ENCODE results near the gene SLC26A1.

The SLC26A1 gene

DNA sequence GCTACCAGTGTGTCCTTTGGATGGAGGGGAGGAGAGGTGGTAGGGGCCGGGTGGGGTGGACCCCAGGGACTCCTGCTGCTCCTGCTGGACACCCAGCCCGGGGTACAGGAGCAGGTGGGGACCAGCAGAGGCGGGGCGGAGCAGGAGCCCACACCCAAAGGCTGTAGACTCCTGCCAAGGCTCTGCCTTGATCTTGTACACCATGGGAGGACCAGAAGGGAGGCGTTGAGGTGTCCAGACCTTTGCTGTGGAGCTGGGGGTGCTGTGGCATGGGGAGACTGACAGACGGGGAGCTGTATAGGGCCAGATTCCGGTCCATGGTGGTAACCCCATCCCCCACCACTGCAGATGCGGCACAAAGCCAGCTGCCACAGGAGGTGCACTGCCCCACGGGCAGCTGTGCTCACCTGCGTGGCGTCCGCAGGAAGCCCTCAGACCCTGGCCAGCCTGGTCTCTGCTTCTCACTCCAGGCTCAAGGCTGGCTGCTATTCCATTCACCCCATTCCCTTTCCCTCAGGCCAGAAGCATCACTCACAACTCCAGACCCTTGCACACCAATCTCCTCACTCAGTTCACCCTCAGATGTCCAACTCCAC is 5.0 kb upstream of the SLC26A1 start:
- DNase-seq, result no peak

GRCh38 chr4:997375-998071 is 4.3 kb upstream of the SLC26A1 start:
- no peak for DNase-seq

GRCh38 chr4:996997-997374 is 3.8 kb upstream of the SLC26A1 start:
- DNase-seq, result no peak

DNA sequence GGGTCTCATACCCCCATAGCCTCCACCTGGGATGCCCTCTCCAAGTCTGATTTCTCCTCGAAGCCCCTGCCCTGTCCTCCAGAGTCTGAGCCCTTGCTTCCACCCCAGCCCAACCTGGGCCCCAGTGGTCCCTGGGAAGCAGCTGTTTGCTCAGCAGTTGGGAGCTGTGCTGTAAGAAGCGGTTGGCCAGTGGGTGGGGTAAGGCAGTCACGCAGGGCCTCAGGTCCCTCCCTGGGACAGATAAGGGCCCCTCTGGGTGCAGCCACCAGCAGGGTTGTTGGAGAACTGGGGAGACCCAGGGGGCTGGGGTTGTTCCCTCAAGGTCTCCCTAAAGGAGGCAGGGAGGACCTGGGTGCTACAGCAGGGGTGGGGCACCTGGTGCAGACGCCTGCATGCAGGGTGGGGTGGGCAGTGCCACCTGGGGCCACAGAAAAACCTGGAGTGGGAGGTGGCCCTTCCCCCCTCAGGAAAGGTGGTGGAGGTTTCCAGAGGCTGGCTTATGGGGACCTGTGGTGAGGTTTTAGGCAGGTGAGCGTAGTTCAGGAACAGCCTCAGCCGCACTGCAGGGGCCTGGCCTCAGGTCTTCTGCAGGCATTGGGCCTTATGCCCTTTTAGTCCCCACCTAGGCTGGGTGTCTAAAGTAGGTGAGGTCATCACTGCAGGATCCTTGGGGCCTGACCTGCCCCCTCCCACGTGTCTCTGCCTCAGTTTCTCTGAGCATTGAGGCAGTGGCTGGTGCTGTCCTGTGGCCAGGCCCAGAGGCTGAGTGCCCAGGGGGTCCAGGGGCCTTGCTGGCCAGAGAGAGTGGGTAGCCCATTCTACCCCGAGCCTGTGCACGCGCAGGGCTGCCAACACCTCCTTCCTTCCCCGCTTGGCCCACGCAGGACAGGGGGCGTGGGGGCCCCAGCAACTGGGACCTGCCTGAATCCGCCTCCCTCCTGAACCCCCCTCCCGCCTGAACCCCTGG is 3.1 kb upstream of the SLC26A1 start:
- no peak for DNase-seq

- no peak for DNase-seq
These were observed 2.3 kb upstream of the SLC26A1 start for GRCh38 chr4:995311-996026.

DNA sequence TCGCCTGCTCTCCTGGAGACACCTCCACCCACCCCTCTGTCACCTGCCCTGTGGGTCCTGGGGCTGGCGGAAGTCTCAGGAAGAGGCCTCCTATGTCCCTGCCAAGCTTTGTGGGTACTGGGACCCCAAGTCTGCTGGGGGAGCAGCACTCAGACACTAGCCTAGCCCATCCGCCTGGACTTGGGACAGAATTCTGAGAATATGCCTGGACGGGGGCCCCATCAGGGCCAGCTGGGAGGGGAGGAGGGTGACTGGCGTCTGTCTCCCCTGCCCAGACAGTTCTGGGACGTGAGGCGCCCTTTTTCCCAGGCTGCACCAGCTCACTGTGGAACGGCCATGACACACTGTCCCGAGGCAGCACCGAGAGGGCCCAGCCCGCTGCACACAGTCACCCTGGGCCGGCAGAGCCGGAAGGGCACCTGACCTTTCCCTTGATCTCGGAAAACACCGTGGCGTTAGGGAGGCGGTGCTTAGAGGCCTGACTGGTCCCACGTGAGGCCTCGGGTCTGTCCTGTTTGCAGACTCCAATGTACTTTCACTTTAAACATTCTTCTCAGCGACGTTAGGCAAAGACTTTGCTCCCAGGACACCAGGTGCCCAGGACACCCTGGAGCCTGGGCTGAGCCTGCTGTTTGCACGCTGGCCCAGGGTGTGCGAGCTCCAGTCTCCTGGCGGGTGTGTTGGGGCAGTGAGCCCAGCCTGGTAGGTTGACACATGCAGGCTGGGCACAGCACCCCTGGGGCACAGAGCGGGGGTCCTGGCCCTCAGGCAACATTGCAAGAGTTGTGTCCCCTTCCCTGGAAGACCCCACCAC is 700 bp downstream of the SLC26A1 start:
- no peak for DNase-seq

DNA sequence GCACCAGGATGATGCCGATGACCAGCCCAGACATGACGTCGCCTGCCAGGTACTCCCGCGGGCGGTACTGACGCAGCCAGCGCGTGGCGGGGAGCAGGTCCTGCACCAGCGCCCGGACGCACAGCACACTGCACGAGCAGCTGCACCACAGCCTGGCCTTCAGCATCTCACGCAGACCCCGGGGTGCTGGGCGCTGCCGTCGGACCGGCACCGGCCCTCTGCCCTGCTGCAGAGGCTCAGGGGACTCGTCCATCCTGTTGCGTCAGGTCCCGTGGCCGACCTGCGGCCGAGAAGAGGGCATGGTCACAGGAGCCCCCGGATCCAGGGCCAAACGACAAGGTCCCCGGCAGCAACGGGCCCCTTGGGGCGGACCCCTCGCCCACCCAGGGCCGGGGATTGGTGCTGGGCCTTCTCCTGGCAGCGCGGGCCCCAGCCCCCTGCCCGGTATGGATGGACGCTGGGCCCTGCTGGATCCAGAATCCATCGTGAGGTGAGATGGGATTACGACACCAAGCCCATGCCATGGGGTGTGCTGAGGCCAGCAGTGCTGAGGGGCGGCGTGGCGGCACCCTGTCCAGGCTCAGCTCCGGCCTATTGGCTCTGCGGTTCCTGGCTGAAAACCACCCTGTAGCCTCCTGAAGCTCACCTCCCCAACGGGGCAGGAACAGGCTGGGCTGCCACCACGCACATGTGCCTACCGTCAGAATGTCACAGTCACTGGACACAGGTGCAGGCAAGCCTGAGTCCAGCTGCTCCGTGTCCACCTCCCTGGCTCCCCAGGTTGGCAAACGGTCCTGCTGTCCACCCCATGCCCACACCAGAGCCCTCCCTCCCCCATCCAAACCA is 1.5 kb downstream of the SLC26A1 start:
- DNase-seq, result no peak

GRCh38 chr4:990746-991367 is 2.3 kb downstream of the SLC26A1 start:
- no peak for DNase-seq

- DNase-seq, result no peak
These were observed 3.3 kb downstream of the SLC26A1 start for GRCh38 chr4:989722-990471.

DNA sequence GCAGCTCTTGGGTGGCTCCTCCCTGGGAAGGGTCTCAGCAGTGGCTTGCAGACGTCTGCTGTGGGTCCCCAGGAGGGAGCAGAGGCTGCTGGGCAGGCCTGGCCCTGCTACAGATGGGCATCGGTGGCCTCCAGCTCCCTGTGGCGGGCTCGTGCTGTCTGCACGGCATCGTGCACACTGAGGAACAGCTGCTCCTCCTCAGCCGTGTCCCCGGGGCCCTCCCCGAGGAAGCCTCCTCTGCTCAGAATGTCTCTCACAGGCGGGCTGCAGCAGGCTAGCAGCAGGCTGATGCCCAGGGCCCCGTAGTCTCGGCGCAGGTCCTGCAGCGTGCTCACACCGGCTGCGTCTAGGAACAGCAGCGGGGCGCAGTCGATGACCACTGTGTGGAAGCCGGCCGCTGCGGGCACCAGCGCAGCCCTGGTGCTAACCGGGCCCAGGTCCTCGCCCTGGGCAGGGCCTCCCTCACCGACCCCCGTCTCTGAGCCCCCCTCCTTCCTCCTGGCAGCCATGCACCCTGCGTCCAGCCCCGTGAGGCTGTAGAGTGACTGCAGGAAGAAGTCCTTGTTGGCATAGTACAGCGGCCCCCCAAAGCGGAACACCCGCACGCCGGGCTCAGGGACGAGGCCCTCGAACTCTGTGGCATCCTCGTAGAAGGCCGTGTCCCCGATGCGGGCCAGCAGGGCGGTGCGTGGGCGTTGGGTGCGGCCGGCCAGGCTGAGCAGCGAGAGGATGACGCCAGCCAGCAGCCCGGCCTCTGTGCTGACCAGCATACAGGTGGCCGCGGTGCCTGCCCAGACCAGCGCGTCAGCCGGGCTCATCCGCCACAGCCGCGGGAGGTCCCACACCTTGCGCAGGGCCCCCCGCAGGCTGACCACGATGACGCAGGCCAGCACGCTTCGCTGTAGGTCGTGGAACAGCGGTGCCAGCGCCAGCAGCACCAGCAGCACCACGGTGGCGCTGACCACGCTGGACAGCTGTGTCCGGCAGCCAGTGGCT is 4.2 kb downstream of the SLC26A1 start:
- no peak for DNase-seq

DNA sequence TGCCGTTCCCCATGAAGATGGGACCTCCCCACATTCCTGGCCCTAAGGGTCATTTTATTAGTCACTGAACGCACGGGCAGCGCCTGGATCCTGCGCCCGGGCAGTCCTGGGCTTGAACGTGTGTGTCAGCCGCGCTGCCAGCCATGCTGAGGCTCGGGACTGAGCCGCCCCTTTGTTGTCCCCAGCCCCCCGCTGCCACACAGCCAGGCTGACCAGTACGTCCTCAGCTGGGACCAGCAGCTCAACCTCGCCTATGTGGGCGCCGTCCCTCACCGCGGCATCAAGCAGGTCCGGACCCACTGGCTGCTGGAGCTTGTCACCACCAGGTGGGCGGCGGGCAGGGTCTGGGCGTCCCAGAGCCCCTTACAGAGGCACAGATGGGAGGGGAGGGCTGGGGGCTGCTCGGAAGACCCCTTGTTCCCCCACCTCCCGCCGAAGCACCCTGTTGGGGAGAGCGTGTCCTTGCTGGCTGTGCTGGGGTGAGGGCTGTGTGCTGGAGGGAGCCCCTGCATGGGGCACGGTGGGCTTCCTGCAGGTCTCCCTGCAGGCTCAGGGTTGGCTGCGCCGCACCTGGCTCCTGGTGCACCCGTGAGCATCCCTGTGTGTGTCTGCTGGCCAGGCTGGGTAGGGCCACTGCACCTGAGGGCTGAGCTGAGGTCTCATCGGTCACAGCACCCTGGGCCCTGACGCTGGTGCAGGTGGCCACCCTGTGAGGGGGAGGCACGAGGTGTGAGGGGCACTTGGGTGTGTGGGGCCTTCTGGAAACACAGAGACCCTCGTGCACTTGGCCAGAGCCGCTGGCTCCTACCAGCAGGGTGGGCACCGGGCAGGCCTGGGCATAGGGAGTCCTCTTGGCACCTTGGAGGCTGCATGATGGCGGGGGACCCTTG is 5.3 kb downstream of the SLC26A1 start:
- no peak for DNase-seq

DNA sequence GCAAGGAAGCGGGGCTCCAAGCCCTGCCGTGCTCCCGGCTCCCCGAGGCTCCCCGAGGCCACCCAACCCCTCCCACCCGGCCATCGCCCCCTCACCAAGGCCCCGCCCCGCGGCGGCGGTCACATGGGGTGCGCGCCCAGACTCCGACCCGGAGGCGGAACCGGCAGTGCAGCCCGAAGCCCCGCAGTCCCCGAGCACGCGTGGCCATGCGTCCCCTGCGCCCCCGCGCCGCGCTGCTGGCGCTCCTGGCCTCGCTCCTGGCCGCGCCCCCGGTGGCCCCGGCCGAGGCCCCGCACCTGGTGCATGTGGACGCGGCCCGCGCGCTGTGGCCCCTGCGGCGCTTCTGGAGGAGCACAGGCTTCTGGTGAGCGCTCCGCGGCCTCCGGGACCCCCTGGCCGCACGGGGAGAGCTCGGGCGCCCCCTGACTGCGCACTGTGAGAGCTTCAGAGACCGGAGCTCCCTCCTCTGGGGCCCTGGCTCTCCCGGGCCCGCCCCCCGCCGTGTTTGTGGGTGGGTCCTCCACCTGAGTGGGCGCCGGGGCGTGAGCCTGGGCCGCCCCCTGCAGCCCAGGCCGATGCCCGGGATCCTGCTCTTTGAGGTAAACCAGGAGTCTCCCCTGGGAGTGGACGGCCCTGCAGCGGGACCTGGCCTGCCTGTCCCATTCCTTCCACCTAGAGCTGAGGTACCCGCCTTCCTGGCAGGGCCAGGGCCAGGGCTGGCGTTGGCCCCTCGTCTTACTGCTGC is 6.2 kb downstream of the SLC26A1 start, which contains the start of gene IDUA:
TSS of gene IDUA (plus strand) at position 166 of the 745 bp plus-strand sequence. CDS start at position 207, 41 bp downstream.
- peak; percentile 62 for DNase-seq

GRCh38 chr4:986428-986878 is 6.8 kb downstream of the SLC26A1 start:
- DNase-seq, result no peak

- no peak for DNase-seq
These were observed 7.9 kb downstream of the SLC26A1 start for GRCh38 chr4:985123-985830.

- DNase-seq, result no peak
These were observed 8.7 kb downstream of the SLC26A1 start for GRCh38 chr4:984336-985054.

Data from NCI-H1092 (cell line).